B cell (primary cell): ENCODE measurements around the gene SLC1A2. TPM values are rescaled to one million over a fixed set of nuclear protein-coding genes. Genes with fewer than 3 reads are reported as not detected.

Source experiments
- ATAC-seq: fragments of 200-7000 bp; cut with Tn5 transposase; one replicate; pipeline ENCODE4 v1.10.0; 2021; ENCODE audit warnings: low read depth, mild to moderate bottlenecking, moderate number of reproducible peaks, moderate library complexity
- CTCF ChIA-PET: fragments of 350-600 bp; sonication (Branson Sonifier 250); formaldehyde crosslinking; loops from one replicate; lab custom pipeline; 2021; ENCODE audit warnings: antibody characterized with exemption, inconsistent platforms; lab: Charles Lee
- POLR2A ChIA-PET: fragments of 350-600 bp; sonication (Branson Sonifier 250); formaldehyde crosslinking; loops from one replicate; lab custom pipeline; 2021; ENCODE audit warnings: antibody characterized with exemption; lab: Charles Lee
- DNase-seq: peaks from one replicate; pipeline ENCODE4 v3.0.0; 2013
- H2AFZ ChIP-seq: 2 replicates; pipeline ENCODE4 v1.6.1; 2012; ENCODE audit warnings: mild to moderate bottlenecking, low read depth, low read length; ENCODE audit not compliant: insufficient read depth, poor library complexity, severe bottlenecking
- H3K27ac ChIP-seq, 2 donors: 1 replicate in 1 of 2; 2 replicates in 1 of 2; pipeline ENCODE4 v1.5.1; 2012 to 2013; ENCODE audit warnings: low read length in 2 of 2, mild to moderate bottlenecking in 2 of 2, moderate library complexity in 1 of 2
- H3K27me3 ChIP-seq, 4 experiments: fragments of 200-600 bp in 1 of 4; sonication (generic) in 1 of 4; replicated peaks in 1 of 4; 1 replicate in 2 of 4; 2 replicates in 2 of 4; pipeline versions ENCODE4 v1.6.1 to v1.7.0; 2013 to 2016; ENCODE audit warnings: low read length in 3 of 4, mild to moderate bottlenecking in 2 of 4, mixed read lengths in 1 of 4, moderate library complexity in 1 of 4; ENCODE audit not compliant: insufficient read depth in 4 of 4, control insufficient read depth in 3 of 4; ENCODE audit errors: control extremely low read depth in 1 of 4
- H3K36me3 ChIP-seq, 2 experiments: replicated peaks in 1 of 2; 1 replicate in 1 of 2; 2 replicates in 1 of 2; pipeline versions ENCODE4 v1.6.1 to v1.7.1; 2013; ENCODE audit warnings: low read length in 1 of 2; ENCODE audit not compliant: insufficient read depth in 2 of 2, control insufficient read depth in 1 of 2; ENCODE audit errors: control extremely low read depth in 1 of 2, extremely low read depth in 1 of 2
- H3K4me1 ChIP-seq, 2 donors: fragments of 200-600 bp in 1 of 2; sonication (generic) in 1 of 2; 1 replicate in 1 of 2; 2 replicates in 1 of 2; pipeline versions ENCODE4 v1.5.1 to v1.6.1; 2013 to 2017; ENCODE audit warnings: low read length in 2 of 2; ENCODE audit not compliant: control insufficient read depth in 2 of 2, insufficient read depth in 2 of 2
- H3K4me2 ChIP-seq: replicated peaks from 2 replicates; pipeline ENCODE3; 2012; ENCODE audit warnings: mild to moderate bottlenecking, low read depth, low read length; ENCODE audit not compliant: poor library complexity, severe bottlenecking
- H3K4me3 ChIP-seq, 5 experiments: fragments of 200-600 bp in 1 of 5; sonication (generic) in 1 of 5; 1 replicate in 3 of 5; 2 replicates in 2 of 5; pipeline versions ENCODE4 v1.5.1 to v1.7.0; 2011 to 2016; ENCODE audit warnings: low read length in 4 of 5, mild to moderate bottlenecking in 4 of 5, low read depth in 2 of 5, control low read depth in 1 of 5, moderate library complexity in 1 of 5; ENCODE audit not compliant: insufficient read depth in 1 of 5; ENCODE audit errors: control extremely low read depth in 1 of 5, extremely low read depth in 1 of 5
- H3K79me2 ChIP-seq: fragments of 200-600 bp; sonication (generic); one replicate; pipeline ENCODE4 v1.6.0; 2016; ENCODE audit warnings: low read length; ENCODE audit not compliant: control insufficient read depth, insufficient read depth
- H3K9ac ChIP-seq: fragments of 200-600 bp; sonication (generic); 2 replicates; pipeline ENCODE4 v1.6.1; 2017; ENCODE audit warnings: mild to moderate bottlenecking, low read length, moderate library complexity
- H3K9me3 ChIP-seq, 3 donors: one replicate each; pipeline versions ENCODE4 v1.6.1 to v1.7.1; 2013; ENCODE audit warnings: low read length in 2 of 3; ENCODE audit not compliant: control insufficient read depth in 2 of 3, insufficient read depth in 1 of 3; ENCODE audit errors: control extremely low read depth in 1 of 3
- H4K20me1 ChIP-seq: 2 replicates; pipeline ENCODE4 v1.6.0; 2012; ENCODE audit warnings: mild to moderate bottlenecking, low read length; ENCODE audit not compliant: insufficient read depth, control insufficient read depth, poor library complexity, severe bottlenecking
- H3K27ac Mint-ChIP-seq: one replicate; pipeline ENCODE4 v1.8.0; 2021; ENCODE audit warnings: mixed read lengths
- H3K27me3 Mint-ChIP-seq: one replicate; pipeline ENCODE4 v1.8.0; 2021; ENCODE audit warnings: mixed read lengths
- H3K4me1 Mint-ChIP-seq: one replicate; pipeline ENCODE4 v1.8.0; 2021; ENCODE audit warnings: mixed read lengths
- H3K4me3 Mint-ChIP-seq: one replicate; pipeline ENCODE4 v1.8.0; 2021; ENCODE audit warnings: mixed read lengths
- H3K9me3 Mint-ChIP-seq: one replicate; pipeline ENCODE4 v1.8.0; 2022; ENCODE audit warnings: mixed read lengths; ENCODE audit not compliant: insufficient read depth
- CTCF ChIP-seq: fragments of 200-600 bp; IDR thresholded peaks from one replicate; pipeline ENCODE4 v1.8.0; 2022; ENCODE audit warnings: antibody characterized with exemption, mild to moderate bottlenecking
- EZH2 ChIP-seq: IDR thresholded peaks from 2 replicates; pipeline ENCODE4 v1.6.1; 2012; ENCODE audit warnings: borderline replicate concordance, low read depth, mild to moderate bottlenecking, moderate library complexity, low read length; ENCODE audit not compliant: insufficient read depth, poor library complexity, severe bottlenecking
- WGBS: methylation state at CpG from one replicate; pipeline ENCODE4 v1.1.5; 2013; ENCODE audit warnings: missing lambda C conversion rate; ENCODE audit not compliant: insufficient coverage; 5-methylcytosine and 5-hydroxymethylcytosine counted together
- intact Hi-C: fragments of 100-400 bp; cut with micrococcal nuclease; formaldehyde crosslinking; loops from one replicate; pipeline ENCODE4 v1.10.0; 2022
- polyA plus RNA-seq: library from polyadenylated mRNA; depleted of rRNA; stranded (reverse); fragments of >200 nt; gene quantifications from 2 replicates; pipeline ENCODE4 v1.2.3, GENCODE V29; 2012
- total RNA-seq, 2 donors: library from RNA; stranded (reverse); fragments of 120-200 nt in 1 of 2; gene quantifications; 1 replicate in 1 of 2; 2 replicates in 1 of 2; pipeline versions ENCODE4 v1.2.3 to v1.2.4, GENCODE V29; 2013 to 2022

Gene SLC1A2
- total and polyA plus RNA-seq, 2 donors (not counting 1 experiment from before 2014, with no cell fraction given), result not detected

GRCh38 chr11:35225946-35226520, 193.3 kb downstream of the SLC1A2 start:
- TF ChIP-seq EZH2, result no peak
- no peak for TF ChIP-seq CTCF
- H3K27ac Mint-ChIP-seq, result peak overlapping the region; percentile 15
- Histone ChIP-seq H3K4me1 (peaks cover 6 to 9% of the 10 kb centered on the region in 2 donors), H3K27ac (no peak overlapping the region), H4K20me1 (no peaks in the 10 kb centered on the region), H3K36me3 (peaks cover 16 to 96% of the 10 kb centered on the region in 2 experiments), H3K79me2 (no peaks in the 10 kb centered on the region), H3K4me2 (no peak overlapping the region), H3K27me3 (no peaks in the 10 kb centered on the region), H3K9ac (no peak overlapping the region), H3K4me3 (no peak overlapping the region), H2AFZ (no peak overlapping the region), H3K9me3 (no peaks in the 10 kb centered on the region)
- no peaks in the 10 kb centered on the region for H3K27me3 Mint-ChIP-seq
- no peak overlapping the region for H3K4me3 Mint-ChIP-seq
- intact Hi-C loops, result no loop called here
- peaks cover 17% of the 10 kb centered on the region for H3K4me1 Mint-ChIP-seq
- ChIA-PET POLR2A (no interaction called here), CTCF (interaction anchor here (0.7 to 1.2 kb wide), 2 partner anchors 166 to 227 kb away, joined by 3 read pairs; no protein-coding TSS in a partner anchor)
- no CpG with 5 or more reads among the region's 3 CpGs for WGBS
- ATAC-seq (no peak), DNase-seq (no peak)
- H3K9me3 Mint-ChIP-seq, result no peaks in the 10 kb centered on the region

DNA sequence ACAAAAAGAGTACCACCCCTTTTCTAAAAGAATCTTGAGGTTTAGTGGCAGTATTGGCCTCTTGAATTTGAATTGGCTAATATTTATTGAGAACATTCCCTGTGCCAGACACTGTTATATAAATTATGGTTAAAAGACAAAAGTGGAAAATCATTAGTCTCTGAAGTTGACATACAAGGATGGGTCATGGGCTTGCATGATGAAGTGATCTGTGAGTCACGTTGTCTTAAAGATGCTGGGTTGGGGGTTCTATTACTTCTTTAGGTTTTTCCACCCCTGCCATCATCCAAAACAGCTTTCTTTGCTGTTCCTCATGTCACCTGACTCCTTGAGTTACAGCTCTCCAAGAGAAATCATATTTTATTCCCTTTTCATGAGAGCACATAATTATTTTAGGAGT, 195.4 kb downstream of the SLC1A2 start:
- Histone ChIP-seq H4K20me1 (no peaks in the 10 kb centered on the region), H3K9me3 (no peaks in the 10 kb centered on the region), H3K4me2 (no peak overlapping the region), H3K36me3 (peaks cover 7 to 93% of the 10 kb centered on the region in 2 experiments), H3K9ac (no peak overlapping the region), H3K4me1 (peaks cover 6 to 9% of the 10 kb centered on the region in 2 donors), H3K4me3 (no peak overlapping the region), H3K79me2 (no peaks in the 10 kb centered on the region), H3K27me3 (no peaks in the 10 kb centered on the region), H3K27ac (no peak overlapping the region), H2AFZ (no peak overlapping the region)
- no peak for TF ChIP-seq EZH2
- TF ChIP-seq CTCF, result no peak
- ChIA-PET CTCF (interaction anchor here (0.7 to 1.7 kb wide), 4 partner anchors 13 to 298 kb away, joined by 3 to 9 read pairs (median 3); no protein-coding TSS in a partner anchor), POLR2A (no interaction called here)
- WGBS, result no CpG with 5 or more reads among the region's 1 CpG
- H3K4me3 Mint-ChIP-seq, result no peak overlapping the region
- intact Hi-C loops, result no loop called here
- H3K9me3 Mint-ChIP-seq, result no peaks in the 10 kb centered on the region
- H3K4me1 Mint-ChIP-seq, result peaks cover 17% of the 10 kb centered on the region
- no peaks in the 10 kb centered on the region for H3K27me3 Mint-ChIP-seq
- H3K27ac Mint-ChIP-seq, result no peak overlapping the region
- DNase-seq (no peak), ATAC-seq (no peak)
